T-helper 2 cell (primary cell): ENCODE results near the gene TSSK6.

Source experiments
- DNase-seq, 5 experiments: peaks; one replicate each; pipeline versions ENCODE4 v3.0.0 to v3.0.0-alpha.2; 2012 to 2022

TSSK6 gene

DNA sequence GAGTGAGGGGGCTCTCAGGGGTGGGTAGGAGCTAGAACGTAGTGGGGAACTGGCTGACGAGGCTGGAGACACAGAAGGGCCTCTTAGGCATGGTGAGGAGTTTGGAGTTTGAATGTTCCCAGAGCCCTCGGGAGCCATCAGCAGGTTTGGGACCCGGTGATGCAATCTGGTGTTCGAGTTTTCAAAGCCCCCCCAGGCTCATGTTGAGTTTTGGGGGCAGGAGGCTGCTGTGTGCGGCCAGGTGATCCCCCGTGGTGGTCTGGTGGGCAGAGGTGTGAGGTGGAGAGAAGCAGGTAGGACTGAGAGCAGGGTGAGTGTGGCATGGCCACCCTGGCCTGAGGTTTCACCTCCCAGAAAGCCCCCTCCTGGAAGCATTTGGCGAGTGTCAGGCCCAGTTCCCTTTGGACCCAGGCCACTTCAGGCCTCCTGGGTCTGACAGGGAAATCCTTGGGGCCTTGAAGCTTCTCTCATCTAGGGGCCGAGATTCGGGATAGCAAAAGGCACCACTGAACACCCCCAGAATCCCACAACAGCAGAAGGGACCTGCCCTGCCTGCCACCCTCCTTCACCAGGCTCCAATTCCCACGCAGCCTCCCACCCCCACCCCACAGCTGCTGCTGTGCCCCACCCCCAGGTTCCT, 14.6 kb upstream of the TSSK6 start:
- DNase-seq = no peak

DNA sequence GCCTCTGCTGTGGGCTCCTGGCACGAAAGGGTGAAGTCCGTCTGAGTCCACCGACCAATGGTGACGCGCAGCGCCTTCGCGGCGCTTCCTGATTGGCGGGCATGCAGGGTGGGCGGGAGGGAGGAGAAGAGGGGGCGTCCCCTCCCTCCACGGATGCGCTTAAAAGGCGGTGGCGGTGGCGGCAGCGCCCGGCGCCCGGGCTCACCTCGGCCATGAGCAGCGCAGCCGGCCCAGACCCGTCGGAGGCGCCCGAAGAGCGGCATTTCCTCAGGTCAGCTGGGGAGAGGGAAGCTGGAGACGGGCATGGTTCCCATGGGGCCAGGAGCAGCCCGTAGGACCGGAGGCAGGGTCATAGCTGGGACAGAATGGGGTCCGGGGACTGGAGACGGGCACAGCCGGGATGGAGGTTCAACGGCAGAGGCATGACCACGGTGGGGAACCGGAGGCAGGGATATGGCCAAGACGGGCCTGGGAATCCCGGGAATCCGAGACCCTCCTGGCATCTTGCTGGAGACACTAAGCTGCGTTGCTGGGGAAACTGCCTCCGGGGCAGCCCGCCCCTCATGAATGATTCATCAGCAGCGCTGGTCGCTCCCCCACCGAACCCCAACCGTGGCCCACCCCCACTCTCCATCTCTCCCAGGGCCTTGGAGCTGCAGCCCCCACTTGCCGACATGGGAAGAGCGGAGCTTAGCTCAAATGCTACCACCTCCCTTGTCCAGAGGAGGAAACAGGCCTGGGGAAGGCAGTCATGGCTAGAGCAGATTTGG, 13.6 kb upstream of the TSSK6 start, which contains the start of gene YJEFN3:
YJEFN3 (plus strand) TSS at position 191 of the 770 bp plus-strand sequence; CDS start at position 213, 22 bp downstream.
- no peak for DNase-seq

DNA sequence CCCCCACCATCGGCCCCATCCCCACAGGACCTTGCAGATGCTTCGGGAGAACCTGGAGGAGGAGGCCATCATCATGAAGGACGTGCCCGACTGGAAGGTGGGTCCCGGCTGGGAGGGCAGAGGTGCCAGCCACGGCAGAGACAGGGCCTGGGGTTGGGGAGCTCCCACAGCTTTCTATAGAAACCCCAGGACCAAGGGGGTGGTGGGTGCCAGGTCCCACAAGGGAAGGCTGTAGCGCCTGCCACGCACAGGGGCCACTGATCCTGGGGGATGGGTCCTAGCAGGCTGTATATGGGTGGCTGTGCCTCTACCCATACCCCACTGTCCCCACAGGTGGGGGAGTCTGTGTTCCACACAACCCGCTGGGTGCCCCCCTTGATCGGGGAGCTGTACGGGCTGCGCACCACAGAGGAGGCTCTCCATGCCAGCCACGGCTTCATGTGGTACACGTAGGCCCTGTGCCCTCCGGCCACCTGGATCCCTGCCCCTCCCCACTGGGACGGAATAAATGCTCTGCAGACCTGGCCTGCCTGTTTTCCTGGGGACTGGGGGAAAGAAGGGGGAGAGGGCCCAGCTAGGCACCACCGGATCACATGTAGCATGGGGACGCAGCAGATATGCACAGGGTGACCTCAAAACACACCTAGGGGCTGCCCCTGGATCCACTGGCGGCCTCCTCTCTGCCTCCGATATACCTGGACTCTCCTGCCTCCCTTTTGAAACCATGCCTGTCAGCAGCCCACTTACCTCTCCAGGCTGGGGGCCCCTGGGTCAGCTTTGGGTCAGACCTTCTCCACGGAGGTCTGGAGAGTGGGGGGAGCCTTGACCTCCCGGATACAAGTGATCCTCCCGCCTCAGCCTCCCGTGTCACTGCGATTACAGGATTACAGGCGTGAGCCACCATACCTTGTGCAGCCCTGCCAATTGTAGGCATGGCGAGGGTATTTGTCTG, 12.6 kb upstream of the TSSK6 start:
- DNase-seq = no peak

DNA sequence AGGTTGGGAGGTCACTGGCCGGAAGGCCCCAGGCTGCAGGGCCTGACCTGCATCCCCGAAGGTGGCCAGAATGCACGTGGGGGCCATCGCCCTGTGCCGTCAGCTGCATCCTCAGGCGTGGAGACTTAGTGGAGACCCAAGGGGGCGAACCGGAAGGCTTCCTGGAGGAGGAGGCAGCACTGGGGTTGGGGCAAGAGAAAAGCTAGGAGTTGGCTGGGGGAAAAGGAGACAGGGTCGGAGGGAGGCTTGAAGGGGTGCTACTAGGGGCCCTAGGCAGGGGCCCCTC, 12.0 kb upstream of the TSSK6 start:
- DNase-seq = no peak

DNA sequence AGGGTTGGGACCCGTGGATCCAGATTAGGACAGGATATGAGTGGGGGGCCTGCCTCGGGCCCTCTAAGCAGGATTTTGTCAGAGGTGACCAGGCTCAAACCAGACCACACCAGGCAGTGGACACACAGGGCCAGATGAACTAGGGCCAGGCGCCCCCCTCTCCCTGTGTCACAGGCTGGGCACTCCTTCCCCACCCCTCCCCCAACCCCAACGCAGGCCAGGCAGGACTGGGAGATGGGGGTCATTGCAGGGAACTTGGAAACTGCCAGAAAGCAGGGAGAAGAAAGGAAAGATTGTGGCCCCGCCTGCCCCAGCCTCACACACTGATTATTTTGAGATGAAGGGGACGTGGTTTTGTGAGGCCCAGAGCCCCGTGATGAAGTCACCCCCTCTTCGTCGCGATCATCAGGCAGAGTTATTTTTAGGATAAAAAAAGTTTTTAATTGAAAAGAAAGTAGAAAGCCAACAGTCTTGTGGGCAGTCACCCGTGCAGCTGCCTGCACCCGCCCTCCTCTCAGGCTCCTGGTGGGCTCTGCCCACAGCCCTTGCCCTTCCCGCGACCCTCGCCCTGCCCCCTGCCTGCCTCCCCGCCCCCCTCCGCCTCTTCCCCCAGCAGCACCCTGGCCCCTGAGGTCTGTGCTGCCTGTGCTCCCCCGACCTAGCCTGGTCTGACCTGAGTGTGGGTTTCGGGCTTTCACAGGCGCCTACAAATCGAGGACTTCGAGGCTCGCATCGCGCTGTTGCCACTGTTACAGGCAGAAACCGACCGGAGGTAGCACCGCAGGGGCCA, 11.4 kb upstream of the TSSK6 start:
- DNase-seq = no peak

DNA sequence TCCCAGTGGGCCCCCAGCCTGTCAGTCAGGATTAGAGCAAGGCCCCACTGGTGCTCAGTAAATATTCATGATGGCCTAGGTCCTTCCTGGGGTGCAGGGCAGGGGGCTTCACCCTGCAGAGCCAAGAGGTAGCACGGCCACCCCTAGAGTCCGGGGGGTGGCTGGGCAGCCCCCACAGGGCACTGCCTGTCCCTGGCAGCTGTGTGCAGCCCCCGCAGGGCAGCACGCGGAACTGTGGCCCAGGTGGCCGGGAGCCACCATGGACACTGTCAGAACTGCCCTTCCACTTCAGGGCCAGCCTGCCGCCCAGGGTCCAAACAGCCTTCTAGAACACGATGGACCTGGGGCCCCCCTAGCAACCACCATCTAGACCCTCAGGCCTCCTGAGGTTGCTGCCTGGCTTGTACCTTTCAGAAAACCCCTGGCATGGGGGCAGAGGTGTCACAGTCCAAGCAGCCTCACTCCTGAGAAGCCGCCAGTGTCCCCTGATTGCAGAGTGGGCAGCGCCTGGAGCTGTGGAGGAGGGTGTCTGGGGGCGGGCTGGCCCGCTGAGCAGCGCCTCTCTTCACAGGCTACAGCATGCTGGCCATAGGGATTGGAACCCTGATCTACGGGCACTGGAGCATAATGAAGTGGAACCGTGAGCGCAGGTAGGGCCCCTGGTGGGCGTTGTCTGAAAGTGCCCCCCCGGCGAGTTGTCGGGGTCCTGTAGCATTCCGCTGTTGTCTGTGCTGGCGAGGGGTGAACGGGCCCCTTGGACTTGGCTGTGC, 10.4 kb upstream of the TSSK6 start:
- DNase-seq = no peak

DNA sequence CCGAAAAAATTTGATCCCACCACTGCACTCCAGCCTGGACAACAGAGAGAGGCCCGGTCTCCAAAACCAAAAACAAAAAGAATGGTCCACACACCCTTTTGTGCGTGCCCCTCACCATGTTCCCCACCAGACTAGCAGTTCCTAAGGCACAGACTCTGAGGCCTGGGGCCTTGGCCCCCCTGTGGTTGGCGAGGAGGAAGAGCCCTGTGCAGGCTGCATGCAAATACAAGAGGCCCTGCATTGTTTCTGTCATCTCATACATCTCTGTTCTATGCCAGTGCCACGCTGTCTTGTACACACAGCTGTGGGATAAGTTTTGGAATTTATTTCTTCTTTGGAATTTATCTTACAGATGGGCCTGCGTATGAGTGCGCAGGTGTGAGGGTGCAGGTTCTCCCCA, 8.7 kb upstream of the TSSK6 start:
- no peak for DNase-seq

DNA sequence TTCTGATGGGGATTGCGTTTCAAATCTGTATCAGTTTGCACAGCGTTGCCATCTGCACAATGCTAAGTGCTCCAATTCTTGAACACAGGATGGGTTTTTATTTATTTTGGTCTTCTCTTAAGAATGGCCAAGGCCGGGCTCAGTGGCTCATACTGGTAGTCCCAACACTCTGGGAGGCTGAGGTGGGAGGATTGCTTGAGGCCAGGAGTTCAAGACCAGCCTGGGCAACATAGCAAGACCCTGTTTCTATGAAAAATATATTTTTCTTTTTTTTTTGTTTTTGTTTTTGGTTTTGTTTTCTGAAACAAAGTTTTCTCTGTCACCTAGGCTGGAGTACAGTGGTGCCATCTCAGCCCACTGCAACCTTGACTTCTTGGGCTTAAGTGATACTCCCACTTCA, 7.8 kb upstream of the TSSK6 start:
- no peak for DNase-seq

DNA sequence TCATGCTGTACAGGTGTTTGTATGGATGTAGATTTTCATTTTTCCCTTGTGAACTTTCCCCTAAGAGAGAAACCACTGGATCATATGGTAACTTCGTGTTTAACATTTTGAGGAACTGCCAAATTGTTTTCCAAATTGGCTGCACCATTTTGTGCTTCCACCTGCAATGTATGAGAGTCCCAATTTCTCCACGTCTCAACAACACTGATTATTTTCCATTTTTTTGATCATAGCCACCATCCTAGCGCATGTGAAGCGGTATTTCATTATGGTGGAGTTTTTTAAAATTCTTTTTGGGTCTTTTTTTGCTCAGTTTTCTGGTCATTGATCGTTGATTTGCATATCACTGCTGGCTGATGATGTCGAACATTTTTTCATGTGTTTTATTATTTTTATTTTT, 5.6 kb upstream of the TSSK6 start:
- DNase-seq = no peak

DNA sequence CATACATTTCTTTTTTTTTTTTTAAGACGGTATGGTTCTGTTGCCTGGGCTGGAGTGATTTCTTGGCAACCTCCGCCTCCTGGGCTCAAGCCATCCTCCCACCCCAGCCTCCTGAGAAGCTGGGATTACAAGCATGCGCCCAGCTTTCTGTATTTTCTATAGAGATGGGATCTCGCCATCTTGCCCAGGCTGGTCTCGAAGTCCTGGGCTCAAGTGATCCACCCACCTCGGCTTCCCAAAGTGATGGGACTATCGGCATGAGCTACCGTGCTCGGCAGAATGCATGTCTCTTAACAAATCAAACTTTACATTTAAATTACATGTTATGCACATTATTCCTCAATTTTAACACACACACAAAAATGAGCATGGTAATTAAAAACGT, 1.9 kb upstream of the TSSK6 start:
- DNase-seq = no peak

DNA sequence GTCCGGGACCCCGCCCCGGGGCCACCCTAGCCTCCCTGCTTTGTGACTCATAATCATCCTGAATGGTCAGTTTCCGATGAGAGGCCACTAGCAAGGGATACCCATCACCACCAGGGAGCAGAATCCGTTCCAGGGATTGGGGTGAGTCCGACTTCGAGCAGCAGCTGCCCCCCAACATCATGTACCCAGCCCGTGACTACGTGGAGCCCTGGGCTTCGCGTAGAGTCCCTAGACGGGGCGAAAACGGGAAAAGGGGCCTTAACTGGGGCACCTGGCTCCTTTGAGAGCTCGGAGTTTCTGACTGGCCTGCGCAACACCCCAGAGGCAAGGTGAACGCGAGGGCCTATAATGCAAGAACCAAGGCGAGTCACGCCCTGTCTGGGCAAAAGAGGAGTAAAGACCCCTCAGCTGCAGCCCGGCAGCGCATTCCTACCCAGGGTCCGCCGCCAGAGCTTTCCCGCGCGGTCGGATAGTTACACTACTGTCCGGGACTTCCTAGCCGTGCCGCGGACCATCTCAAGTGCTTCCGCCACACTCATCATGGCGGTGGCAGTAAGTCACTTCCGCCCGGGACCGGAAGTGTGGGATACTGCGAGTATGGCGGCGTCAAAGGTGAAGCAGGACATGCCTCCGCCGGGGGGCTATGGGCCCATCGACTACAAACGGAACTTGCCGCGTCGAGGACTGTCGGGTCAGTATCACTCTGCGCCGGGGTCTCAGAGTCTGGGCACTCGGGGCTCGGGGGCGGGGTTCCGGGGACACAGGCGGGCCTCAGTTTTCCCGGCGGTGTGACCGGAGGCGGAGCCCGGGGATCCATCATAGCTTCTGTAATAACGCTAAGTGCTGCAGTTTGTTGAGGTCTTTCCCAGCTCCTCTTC, 533 bp upstream of the TSSK6 start, which contains the start of gene NDUFA13:
NDUFA13 (plus strand) TSS at position 584 of the 878 bp plus-strand sequence; CDS start at position 598, 14 bp downstream.
- DNase-seq = peak; percentile 85 to 92 (median 87)

DNA sequence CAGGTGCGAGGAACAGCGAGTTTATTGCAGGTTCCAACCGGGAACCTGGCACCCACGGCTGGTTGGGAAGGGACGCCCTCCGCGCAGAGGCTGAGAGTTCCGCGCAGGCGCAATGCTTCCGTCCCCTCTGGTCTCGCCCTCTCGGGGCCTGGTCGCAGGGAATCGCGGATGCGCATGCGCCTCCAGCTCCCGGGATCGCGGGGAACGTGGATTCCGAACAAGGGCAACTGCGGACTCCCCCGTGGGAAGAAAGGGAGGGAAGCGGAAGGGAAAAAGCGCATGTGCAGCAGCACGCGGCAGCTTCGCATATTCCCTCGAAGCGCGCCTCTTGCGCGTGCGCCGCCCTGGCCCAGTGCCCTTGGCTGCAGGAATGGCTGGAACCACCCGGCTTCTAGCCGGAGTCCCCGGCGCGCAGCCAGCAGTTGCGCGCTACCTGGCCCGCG, 1.1 kb downstream of the TSSK6 start:
- no peak for DNase-seq

DNA sequence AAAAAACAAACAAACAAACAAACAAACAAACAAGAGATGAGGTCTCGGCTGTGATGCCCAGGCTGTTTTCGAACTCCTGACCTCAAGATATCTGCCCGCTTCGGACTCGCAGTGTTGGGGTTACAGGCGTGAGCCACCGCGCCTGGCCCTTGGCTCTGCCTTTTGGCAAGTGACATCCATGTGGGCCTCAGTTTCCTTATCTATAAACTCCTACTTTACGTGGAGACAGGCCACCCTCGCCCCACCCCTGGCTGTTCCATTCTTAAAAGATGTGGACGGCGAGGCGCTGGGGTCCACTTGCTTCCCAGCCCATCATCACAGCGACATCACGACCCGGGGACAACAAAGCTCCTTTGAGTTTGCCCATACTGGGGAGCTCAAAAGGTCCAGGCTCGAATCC, 1.7 kb downstream of the TSSK6 start:
- DNase-seq = no peak

DNA sequence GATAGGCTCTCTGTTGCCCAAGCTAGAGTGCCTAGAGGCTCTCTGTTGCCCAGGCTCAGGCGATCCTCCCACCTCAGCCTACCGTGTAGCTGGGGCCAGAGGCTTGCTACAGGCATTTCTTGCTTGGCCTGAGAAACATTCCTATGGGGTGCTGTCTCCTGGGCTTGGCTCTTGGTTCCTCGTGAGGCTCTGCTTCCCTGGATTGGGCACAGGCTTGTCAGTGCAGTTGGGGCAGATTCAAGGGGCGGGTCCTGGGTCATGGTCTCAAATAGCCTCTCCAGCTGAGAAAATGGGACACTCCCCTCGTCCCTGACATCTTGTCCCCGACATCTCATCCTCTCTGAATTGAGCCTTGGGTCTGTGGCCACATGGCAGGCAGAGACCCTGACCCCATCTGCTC, 4.9 kb downstream of the TSSK6 start:
- DNase-seq = no peak

DNA sequence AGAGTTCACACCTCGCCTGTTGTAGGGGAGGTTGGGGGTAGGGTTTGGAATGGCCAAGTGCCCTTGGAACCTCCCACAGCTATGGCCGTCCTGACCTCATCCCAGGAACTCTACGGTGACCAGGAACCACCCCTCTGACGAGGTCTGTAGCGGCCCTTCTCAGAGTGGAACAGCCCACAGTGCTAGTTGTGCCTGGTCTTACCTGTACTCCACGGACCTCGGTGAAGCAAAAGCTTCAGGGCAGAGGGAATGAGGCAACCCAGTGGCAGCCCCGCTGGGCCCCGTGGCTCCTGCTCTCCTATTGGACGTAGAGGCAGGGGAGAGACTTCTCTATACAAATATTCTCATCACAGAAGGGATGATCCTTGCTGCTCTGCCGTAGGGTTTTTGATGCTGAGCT, 7.1 kb downstream of the TSSK6 start:
- no peak for DNase-seq

DNA sequence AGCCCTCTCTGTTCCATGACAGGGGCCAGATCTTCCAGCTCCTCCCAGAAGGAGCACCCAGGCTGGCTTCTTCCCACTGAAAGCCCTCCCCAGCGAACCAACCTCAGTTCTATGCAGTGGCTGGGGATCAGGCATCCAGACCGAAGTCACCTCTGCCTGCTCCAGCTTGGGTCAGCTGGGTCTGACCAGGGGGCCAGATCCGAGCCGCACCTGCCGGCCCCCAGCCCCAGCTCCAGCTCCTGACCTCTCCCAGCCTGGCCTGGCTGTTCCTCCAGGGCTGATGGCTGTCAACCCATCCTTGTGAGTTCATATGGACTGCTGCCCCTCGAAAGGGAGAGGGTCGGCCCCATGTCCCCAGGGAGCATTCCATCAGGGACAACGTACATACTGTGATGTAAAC, 8.0 kb downstream of the TSSK6 start:
- no peak for DNase-seq

DNA sequence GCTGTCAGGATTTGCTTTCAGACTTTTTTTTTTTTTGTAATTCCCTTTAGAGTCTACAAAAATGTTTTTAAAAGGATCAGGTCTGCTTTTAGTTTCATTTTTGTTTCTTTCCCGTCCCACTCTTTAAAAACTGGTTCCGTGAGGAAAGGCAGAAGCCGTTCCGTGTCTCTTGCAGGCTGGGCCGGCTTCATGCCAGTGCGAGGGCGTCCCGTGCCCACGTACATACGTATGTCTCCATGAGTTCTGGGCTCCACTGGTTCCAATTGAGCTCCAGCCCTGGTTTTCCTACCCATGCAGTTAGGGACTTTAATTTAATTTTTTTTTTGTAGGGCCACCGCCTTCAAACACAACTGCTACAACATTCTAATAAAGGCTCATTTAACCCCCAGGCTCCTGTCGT, 8.8 kb downstream of the TSSK6 start:
- DNase-seq = no peak

DNA sequence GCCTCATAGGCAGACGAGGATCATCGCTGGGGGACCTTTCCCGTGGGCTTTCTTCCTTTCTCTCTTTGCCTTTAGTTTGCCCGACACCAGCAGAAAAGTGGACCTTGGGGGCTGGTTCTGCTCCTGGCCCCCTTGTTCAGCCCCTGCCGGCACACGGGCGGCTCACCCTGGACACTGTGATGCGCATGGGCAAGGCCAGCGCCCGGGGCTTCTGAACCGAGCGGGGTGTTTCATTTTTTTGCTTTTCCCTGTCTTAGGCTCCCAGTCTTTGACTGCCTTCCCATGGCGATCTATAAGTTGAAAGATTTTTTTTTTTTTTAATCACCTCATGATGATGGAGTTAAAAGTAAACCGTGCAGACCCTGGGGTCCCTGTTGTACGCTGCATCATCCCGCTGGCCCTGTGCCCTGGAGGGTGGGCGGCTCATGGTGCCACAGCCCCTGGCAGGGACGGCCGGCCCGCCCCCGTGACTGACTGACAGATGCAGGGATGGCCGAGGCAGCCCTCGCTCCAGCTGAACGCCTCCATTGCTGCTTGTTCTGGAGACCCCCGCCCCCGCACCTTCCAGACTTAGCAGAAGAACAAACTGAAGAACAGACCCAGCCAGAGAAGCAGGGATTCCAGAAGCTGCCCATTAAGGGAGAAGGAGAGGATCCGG, 9.6 kb downstream of the TSSK6 start:
- DNase-seq = no peak

DNA sequence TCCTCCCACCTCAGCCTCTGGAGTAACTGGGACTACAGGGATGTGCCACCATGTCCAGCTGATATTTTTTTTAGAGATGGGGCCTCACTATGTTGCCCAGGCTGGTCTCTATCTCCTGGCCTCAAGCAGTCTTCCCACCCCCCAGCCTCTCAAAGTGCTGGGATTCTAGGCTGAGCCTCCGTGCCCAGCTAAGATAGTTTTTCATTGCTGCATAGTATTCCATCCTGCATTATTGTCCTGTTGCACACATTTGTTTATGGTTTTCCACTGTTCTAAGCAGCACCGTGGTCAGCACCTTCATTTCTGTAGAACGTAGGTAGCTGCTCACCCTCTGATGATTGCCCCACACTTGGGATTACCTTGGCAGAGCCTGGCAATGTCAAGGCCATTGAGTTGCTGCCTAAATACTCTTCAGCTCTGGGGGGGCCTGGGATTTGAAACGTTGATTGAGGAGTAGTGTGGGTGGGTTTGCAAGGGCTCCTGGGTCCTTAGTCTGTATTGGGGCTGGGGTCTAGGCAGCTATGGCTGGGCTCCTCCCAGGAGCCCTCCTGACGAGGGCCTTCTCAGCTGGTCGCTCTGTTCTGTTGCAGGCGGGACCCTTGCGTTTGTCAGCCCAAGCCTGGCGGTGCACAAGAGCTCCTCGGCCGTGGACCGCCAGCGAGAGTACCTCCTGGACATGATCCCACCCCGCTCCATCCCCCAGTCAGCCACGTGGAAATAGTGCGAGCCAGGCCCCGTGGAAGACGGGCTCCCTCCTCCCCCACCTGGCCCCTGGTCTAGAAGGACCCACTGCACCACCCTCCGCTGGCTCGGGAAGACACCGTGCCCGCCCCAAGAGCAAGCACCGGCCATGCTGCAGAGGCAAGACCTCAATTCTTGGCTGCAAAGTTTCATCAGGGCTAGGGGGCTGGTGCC, 10.3 kb downstream of the TSSK6 start:
- no peak for DNase-seq
